GM19193 (cell line): ENCODE results near the gene KRTAP29-1.
"Not testable (repeated sequence)": the region's sequence is repeated elsewhere in the genome, so short reads cannot be mapped to it uniquely, and the experiment has no call there.

Experiments used
- POLR2A ChIP-seq: IDR thresholded peaks from 4 replicates; pipeline ENCODE4 v1.6.1; 2011; ENCODE audit not compliant: insufficient read depth, insufficient read length; ENCODE audit errors: extremely low read depth

The KRTAP29-1 gene

DNA sequence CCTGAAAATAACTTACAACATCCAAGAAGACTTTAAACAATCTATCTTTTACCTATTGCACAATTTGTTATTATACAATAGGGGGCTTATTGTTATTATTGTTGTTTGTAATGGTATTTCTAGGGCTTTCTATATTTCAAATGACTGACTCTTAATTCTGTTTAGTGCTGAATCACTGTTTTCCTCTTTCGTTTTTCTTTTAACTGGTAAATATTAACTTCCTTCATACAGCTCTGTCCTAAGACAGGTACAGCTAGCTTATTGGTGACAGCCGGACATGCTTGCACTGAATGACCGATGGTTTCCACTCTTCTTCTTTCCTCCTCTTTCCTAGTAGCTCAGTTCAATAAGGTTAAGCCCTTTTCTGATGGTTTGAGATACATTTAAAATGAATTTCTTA, 15.6 kb downstream of the KRTAP29-1 start:
- no peak for TF ChIP-seq POLR2A

DNA sequence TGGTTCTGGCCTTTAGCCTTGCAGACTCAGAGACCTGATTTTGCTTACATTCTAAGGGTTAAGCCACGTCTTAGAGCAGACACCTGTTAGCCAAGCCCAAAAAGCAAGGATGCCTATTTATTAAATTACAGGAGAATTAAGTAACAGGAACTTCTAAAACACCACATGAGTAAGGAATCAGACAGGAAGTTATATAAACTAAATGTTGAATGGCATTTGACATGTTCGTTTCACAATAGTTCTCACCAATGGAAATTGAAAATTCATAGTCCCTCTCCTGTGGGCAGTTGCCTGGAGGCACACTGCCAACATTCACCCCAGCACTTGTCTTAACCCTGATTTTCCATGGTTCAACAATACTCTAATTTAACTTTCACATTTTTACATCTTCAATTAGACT, 18.1 kb downstream of the KRTAP29-1 start:
- no peak for TF ChIP-seq POLR2A

DNA sequence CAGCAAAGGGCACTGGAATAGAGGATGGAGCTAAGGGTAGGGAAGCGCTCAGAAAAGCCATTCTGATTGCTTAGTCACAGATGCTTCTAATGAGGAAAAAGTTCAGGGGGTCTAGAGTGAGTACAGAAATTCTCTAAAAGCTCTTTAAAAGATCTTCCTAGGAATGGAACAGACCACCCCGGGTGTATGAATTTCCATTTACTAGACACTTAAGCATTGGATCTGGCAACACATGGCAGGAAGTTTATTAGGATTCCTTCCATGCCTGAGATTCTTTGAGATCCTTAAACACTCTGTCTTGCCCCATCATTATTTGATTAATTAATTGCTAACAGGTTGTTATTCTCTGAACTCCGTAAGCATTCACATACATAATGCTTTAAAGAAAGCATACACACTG, 18.6 kb downstream of the KRTAP29-1 start:
- TF ChIP-seq POLR2A = no peak

- no peak for TF ChIP-seq POLR2A
Measured at GRCh38 chr17:41278176-41278955, 24.3 kb downstream of the KRTAP29-1 start.

- not testable (repeated sequence) for TF ChIP-seq POLR2A
Measured at GRCh38 chr17:41275648-41276190, 26.9 kb downstream of the KRTAP29-1 start, which contains the start of gene KRTAP9-7. TSS of gene KRTAP9-7 (plus strand) at chr17:41275698. CDS start at chr17:41275698, 0 bp downstream.

GRCh38 chr17:41271858-41272257, 30.8 kb downstream of the KRTAP29-1 start:
- TF ChIP-seq POLR2A = no peak

DNA sequence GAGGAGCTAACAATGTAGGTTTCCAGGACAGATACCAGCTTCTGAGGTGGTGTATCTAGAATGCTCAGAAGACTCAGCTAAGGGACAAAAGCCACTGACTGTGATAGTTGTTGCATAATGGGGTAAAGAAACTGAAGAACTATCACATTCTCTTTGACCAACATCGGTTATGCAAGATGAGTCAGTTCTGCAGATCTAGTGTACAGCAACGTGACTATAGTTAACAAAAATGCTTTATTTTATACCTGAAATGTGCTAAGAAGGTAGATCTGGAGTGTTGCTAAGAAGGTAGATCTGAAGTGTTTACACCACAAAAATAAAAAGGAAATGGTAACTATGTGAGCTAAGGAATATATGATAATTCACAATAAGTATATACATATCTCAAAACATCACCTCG, 34.9 kb downstream of the KRTAP29-1 start:
- no peak for TF ChIP-seq POLR2A

DNA sequence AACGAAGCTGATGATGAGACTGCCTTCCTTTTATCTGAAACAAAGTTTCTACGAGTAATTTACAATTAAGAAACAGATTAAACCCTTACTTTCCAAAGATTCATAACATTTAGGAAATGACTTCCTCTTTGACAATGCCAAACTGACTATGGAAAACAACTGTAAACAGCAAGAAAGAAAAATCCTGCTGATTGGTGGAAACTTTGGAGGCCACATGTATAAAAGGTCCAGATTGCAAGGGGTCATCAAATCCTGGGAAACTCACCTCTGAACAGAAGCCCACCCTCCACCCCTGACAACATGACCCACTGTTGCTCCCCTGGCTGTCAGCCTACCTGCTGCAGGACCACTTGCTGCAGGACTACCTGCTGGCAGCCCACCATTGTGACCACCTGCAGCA, 37.6 kb downstream of the KRTAP29-1 start, which contains the start of gene KRTAP9-6:
Gene KRTAP9-6 (plus strand): TSS at position 301 of the 400 bp plus-strand sequence. CDS start 0 bp downstream, at position 301.
- TF ChIP-seq POLR2A = no peak

- TF ChIP-seq POLR2A = no peak
Measured at GRCh38 chr17:41264599-41264998, 38.1 kb downstream of the KRTAP29-1 start.

GRCh38 chr17:41263212-41263611, 39.4 kb downstream of the KRTAP29-1 start:
- no peak for TF ChIP-seq POLR2A

- no peak for TF ChIP-seq POLR2A
Measured at GRCh38 chr17:41258406-41258805, 44.2 kb downstream of the KRTAP29-1 start.

GRCh38 chr17:41256291-41256685, 46.4 kb downstream of the KRTAP29-1 start:
- TF ChIP-seq POLR2A = no peak

DNA sequence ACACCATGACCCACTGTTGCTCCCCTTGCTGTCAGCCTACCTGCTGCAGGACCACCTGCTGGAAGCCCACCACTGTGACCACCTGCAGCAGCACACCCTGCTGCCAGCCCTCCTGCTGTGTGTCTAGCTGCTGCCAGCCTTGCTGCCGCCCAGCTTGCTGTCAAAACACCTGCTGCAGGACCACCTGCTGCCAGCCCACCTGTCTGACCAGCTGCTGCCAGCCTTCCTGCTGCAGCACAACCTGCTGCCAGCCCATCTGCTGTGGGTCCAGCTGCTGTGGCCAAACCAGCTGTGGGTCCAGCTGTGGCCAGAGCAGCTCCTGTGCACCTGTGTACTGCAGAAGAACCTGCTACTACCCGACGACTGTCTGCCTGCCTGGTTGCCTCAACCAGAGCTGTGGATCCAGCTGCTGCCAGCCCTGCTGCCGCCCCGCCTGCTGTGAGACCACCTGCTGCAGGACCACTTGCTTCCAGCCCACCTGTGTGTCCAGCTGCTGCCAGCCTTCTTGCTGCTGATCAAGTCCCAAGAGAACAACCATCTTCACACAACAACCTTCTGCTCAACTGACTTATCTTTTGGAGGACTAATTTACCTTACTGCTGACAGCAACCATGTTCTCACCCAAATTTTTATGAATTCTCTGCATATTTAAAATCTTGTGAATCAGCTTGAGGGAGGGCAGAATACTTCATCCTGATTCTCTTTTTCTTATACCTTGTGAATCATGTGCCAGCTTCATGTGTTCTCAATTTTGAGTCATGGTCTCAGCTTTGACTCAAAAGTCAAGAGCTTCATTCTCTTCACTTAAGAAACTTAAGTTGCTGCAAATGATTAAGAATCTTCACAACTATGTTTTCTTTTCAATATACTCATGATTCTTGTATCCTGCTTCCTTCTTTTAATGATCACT, 47.0 kb downstream of the KRTAP29-1 start, which contains the start of gene KRTAP9-9:
Gene KRTAP9-9 (plus strand): TSS at position 4 of the 910 bp plus-strand sequence.
- TF ChIP-seq POLR2A = not testable (repeated sequence)

GRCh38 chr17:41254861-41255260, 47.8 kb downstream of the KRTAP29-1 start:
- TF ChIP-seq POLR2A = no peak
